Suprapubic skin (tissue), 3 donors: ENCODE data around the gene KLRF2.

Experiments
- CTCF ChIP-seq, 2 donors: fragments of 200-600 bp in 1 of 2; fragments of 450-650 bp in 1 of 2; sonication (generic) in 1 of 2; IDR thresholded peaks; one replicate each; pipeline ENCODE4 v1.5.1; 2016 to 2019; ENCODE audit warnings: antibody characterized with exemption in 2 of 2, mild to moderate bottlenecking in 1 of 2, moderate library complexity in 1 of 2
- POLR2A ChIP-seq, 2 donors: fragments of 450-650 bp; IDR thresholded peaks; one replicate each; pipeline ENCODE4 v1.6.1; 2017; ENCODE audit warnings: antibody characterized with exemption in 2 of 2, mild to moderate bottlenecking in 2 of 2, moderate library complexity in 2 of 2

- no peak for TF ChIP-seq POLR2A (IDR thresholded peaks at IDR 0.05)
- TF ChIP-seq CTCF (IDR thresholded peaks at IDR 0.05), result no peak
Measured at GRCh38 chr12:9858135-9858534, 23.2 kb upstream of the KLRF2 start.
